8988T (cell line): ENCODE data around the gene PFN3.
"Not testable (repeated sequence)": the region's sequence is repeated elsewhere in the genome, so short reads cannot be mapped to it uniquely, and the experiment has no call there.

ENCODE experiments used
- DNase-seq: peaks from one replicate; pipeline ENCODE4 v3.0.0; 2011

The PFN3 gene

GRCh38 chr5:177425196-177425800 is 24.8 kb upstream of the PFN3 start:
- DNase-seq: no peak

- no peak for DNase-seq
Observed at GRCh38 chr5:177423671-177424070, 23.2 kb upstream of the PFN3 start.

- no peak for DNase-seq
Observed at GRCh38 chr5:177421062-177421798, 20.8 kb upstream of the PFN3 start.

- DNase-seq: not testable (repeated sequence)
Observed at GRCh38 chr5:177420472-177420871, 20.0 kb upstream of the PFN3 start.

- no peak for DNase-seq
Observed at GRCh38 chr5:177419046-177419445, 18.6 kb upstream of the PFN3 start.

- not testable (repeated sequence) for DNase-seq
Observed at GRCh38 chr5:177417081-177417480, 16.6 kb upstream of the PFN3 start.

- no peak for DNase-seq
Observed at GRCh38 chr5:177414481-177414880, 14.0 kb upstream of the PFN3 start.

- DNase-seq: no peak
Observed at GRCh38 chr5:177412603-177413233, 12.3 kb upstream of the PFN3 start.

- no peak for DNase-seq
Observed at GRCh38 chr5:177410575-177410974, 10.1 kb upstream of the PFN3 start.

- no peak for DNase-seq
Observed at GRCh38 chr5:177409043-177409801, 8.8 kb upstream of the PFN3 start, which contains the start of gene F12. Gene F12, minus strand, starts transcription at chr5:177409564. Its CDS starts 37 bp downstream, at chr5:177409527.

GRCh38 chr5:177405805-177406204 is 5.3 kb upstream of the PFN3 start:
- DNase-seq: no peak

GRCh38 chr5:177405312-177405711 is 4.9 kb upstream of the PFN3 start:
- DNase-seq: no peak

- DNase-seq: peak; percentile 32
Observed at GRCh38 chr5:177404641-177405179, 4.2 kb upstream of the PFN3 start.

- DNase-seq: peak; percentile 97
Observed at GRCh38 chr5:177403792-177404640, 3.6 kb upstream of the PFN3 start.

- no peak for DNase-seq
Observed at GRCh38 chr5:177403102-177403791, 2.8 kb upstream of the PFN3 start.

GRCh38 chr5:177402271-177403043 is 2.0 kb upstream of the PFN3 start:
- peak; percentile 99 for DNase-seq

- DNase-seq: no peak
Observed at GRCh38 chr5:177397875-177398390, 2.5 kb downstream of the PFN3 start.

- no peak for DNase-seq
Observed at GRCh38 chr5:177396807-177397206, 3.7 kb downstream of the PFN3 start.

- DNase-seq: no peak
Observed at GRCh38 chr5:177396078-177396477, 4.4 kb downstream of the PFN3 start.

GRCh38 chr5:177393990-177394389 is 6.5 kb downstream of the PFN3 start:
- no peak for DNase-seq
